Daoy (cell line): ENCODE results near the gene MUC12. TPM values are rescaled to one million over a fixed set of nuclear protein-coding genes. Genes with fewer than 3 reads are reported as not detected.
A peak's percentile ranks its signal among the peaks of the same experiment; 100 is the strongest.

Experiments used
- DNase-seq: peaks from one replicate; pipeline ENCODE4 v3.0.0-alpha.2; 2015; ENCODE audit warnings: low read depth
- total RNA-seq: library from RNA; depleted of rRNA; stranded (reverse); fragments of >200 nt; shearing (Covaris generic); gene quantifications from 2 replicates; pipeline ENCODE4 v1.2.3, GENCODE V29; 2014

MUC12 gene
- total RNA-seq, 1 experiment from 2014 or later, result 1.4 TPM

GRCh38 chr7:100952641-100953040, 16.7 kb upstream of the MUC12 start:
- DNase-seq, result no peak

GRCh38 chr7:100957832-100958421, 11.4 kb upstream of the MUC12 start:
- DNase-seq, result no peak

GRCh38 chr7:100959894-100960293, 9.5 kb upstream of the MUC12 start:
- DNase-seq, result no peak

- no peak for DNase-seq
Observed at GRCh38 chr7:100962537-100962936, 6.8 kb upstream of the MUC12 start.

GRCh38 chr7:100963386-100963785, 6.0 kb upstream of the MUC12 start:
- peak; percentile 4 for DNase-seq

- no peak for DNase-seq
Observed at GRCh38 chr7:100963874-100964273, 5.5 kb upstream of the MUC12 start.

- DNase-seq, result peak; percentile 23
Observed at GRCh38 chr7:100964630-100965029, 4.7 kb upstream of the MUC12 start.

- DNase-seq, result no peak
Observed at GRCh38 chr7:100965045-100965722, 4.2 kb upstream of the MUC12 start.

- DNase-seq, result peak; percentile 96
Observed at GRCh38 chr7:100965723-100966541, 3.4 kb upstream of the MUC12 start.

- no peak for DNase-seq
Observed at GRCh38 chr7:100966542-100967291, 2.6 kb upstream of the MUC12 start.

GRCh38 chr7:100967292-100967863, 2.0 kb upstream of the MUC12 start:
- DNase-seq, result peak; percentile 53

- no peak for DNase-seq
Observed at GRCh38 chr7:100968031-100968430, 1.3 kb upstream of the MUC12 start.

GRCh38 chr7:100968650-100969049, 715 bp upstream of the MUC12 start:
- DNase-seq, result no peak

- no peak for DNase-seq
Observed at GRCh38 chr7:100971111-100972001, 2.0 kb downstream of the MUC12 start.

- no peak for DNase-seq
Observed at GRCh38 chr7:100972002-100972347, 2.6 kb downstream of the MUC12 start.

GRCh38 chr7:100974021-100974420, 4.7 kb downstream of the MUC12 start:
- peak; percentile 45 for DNase-seq

- no peak for DNase-seq
Observed at GRCh38 chr7:100975371-100975821, 6.0 kb downstream of the MUC12 start.

GRCh38 chr7:100978300-100978699, 8.9 kb downstream of the MUC12 start:
- no peak for DNase-seq

GRCh38 chr7:100983451-100984187, 14.3 kb downstream of the MUC12 start:
- peak; percentile 51 for DNase-seq
